HK-2 (cell line): Measurements from ENCODE around the gene PSORS1C2.

ENCODE experiments used
- DNase-seq: peaks from one replicate; pipeline ENCODE4 v3.0.0-alpha.2; 2018; ENCODE audit not compliant: unreplicated experiment

The PSORS1C2 gene

DNA sequence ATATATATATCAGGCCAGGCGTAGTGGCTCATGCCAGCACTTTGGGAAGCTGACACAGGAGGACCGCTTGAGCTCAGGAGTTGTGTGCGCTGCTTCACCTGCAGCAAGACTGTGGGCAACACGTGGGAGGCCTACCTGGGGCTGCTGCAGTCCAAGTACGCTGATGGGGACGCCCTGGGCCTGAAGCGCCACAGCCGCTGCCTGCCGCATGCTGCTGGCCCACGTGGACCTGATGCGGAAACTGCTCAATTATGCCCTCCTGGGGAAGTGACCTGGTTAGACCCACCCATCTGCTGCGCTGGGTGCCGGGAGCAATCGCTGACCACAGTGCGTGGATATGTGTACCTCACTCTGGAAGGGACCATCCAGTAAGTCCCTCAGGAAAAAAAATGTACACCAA, 1.8 kb upstream of the PSORS1C2 start:
- no peak for DNase-seq

DNA sequence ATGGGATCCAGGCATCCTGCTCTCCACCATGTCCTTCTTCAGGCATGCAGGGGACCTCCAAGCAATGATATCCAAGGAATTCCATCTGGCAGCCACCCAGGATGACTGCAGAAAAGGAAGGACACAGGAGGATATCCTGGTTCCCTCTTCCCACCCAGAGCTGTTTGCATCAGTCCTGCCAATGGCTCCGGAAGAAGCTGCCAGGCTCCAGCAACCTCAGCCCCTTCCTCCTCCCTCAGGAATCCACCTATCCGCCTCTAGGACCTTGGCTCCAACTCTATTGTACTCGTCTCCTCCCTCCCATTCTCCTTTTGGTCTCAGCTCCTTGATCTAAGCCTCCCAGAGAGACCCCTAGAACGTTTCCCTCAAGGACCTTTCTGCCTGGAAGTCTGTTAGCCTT, 733 bp upstream of the PSORS1C2 start:
- DNase-seq = peak; percentile 27

DNA sequence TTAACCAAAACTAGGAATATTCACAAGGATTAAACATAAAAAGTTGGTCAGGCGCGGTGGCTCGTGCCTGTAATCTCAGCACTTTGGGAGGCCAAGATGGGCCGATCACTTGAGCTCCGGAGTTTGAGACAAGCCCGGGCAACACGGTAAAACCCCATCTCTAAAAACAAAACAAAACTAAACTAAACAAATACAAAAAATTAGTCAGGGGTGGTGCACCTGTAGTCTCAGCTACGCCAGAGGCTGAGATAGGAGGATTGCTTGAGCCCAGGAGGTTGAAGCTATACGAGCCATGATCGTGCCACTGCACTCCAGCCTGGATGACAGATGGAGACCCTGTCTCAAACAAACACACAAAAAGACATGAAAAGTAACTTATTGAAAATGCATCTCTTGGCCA, 3.2 kb downstream of the PSORS1C2 start:
- no peak for DNase-seq

DNA sequence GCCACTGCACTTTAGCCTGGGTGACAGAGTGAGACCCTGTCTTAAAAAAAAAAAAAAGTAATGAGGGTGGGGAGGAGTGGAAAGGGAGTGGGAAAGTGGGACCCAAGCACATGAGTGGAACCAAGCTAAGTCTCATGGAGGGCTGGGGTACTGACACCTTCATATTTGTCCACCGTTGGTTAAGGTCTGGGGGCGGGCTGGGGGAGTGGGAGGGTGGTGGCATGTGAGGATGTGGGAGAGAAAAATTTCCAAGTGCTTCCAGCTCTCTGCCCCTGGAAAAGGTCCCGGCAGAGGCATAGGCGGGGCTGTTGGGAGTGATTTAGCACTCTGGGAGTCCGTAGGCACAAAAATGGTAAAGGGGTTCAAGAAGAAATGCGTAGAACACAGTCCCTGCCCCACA, 6.1 kb downstream of the PSORS1C2 start:
- DNase-seq = no peak

DNA sequence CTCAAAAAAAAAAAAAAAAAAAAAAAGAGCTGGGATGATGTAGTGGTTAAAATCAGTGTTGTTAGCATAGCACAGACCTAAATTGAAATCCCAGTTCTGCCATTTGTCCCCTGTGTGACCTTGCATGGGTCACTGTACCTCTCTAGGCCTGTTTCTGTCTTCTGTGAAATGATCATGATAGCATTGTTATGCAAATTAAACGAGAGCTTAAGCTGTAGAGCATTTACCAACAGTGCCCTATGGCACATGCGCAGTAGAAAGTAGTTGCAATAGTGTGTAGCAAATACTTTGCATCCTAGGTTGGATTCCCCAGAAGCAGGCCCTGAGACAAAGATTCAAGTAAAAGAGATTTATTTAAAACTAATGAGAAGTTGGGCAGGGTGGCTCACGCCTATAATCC, 7.3 kb downstream of the PSORS1C2 start:
- DNase-seq = no peak

DNA sequence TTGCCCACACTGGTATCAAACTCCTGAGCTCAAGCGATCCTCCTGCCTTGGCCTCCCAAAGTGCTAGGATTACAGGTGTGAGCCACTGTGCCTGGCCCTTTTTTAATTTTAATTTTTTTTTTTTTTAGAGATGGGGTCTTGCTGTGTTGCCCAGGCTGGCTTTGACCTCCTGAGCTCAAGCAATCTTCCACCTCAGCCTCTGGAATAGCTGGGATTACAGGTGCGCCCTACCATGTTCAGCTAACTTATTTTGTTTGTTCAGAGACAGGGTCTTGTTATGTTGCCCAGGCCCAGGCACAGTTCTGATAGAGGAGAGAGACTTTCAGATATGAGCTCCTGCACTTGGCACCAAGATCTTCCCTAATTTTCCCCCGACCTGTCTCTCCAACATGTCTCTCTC, 8.1 kb downstream of the PSORS1C2 start:
- DNase-seq = no peak

DNA sequence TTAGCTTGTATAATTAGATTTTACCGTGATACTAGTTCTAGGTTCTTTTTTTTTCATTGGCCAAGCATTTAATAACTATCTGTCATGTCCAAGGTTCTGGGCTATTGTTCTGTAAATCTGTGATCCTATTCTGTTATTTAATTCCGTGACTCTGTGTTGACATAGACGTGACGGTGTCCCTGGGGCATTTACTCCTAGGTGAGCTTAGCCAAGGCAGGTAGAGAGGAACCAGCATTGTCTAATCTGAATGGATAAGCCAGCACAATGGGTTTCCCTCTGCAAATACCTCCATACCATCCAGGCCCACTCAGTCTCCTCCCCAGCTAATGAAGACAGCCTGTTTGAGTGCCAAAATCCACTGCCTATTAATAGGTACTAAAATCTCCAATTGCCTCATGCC, 9.7 kb downstream of the PSORS1C2 start:
- DNase-seq = no peak

DNA sequence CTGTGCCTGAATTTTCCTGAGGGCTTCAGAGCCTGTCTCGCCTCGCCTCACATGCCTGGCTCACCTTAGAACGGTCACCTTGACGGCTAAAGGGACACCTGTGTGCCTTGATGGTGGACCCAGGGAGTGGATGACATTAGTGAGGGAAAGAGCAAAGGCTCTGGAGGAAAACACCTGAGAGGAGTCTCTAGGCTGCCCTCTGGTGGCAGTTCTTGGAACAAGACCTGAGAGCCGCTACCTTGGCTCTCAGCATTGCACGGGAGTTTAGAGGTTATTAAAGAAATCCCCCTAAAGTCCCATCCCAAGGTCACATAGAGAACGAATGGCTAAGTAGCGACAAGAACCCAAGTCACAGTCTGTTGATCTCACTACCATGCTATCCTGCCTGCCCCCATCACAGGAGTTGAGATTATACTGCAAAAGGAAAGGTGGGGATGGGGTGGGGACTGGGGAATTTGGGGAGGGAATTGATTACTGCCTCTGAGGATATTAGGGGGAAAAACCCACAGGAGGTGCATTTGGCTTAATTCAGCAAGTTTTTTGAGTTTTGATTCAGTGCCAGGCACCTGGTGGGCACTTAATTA, 10.7 kb downstream of the PSORS1C2 start:
- peak; percentile 69 for DNase-seq

DNA sequence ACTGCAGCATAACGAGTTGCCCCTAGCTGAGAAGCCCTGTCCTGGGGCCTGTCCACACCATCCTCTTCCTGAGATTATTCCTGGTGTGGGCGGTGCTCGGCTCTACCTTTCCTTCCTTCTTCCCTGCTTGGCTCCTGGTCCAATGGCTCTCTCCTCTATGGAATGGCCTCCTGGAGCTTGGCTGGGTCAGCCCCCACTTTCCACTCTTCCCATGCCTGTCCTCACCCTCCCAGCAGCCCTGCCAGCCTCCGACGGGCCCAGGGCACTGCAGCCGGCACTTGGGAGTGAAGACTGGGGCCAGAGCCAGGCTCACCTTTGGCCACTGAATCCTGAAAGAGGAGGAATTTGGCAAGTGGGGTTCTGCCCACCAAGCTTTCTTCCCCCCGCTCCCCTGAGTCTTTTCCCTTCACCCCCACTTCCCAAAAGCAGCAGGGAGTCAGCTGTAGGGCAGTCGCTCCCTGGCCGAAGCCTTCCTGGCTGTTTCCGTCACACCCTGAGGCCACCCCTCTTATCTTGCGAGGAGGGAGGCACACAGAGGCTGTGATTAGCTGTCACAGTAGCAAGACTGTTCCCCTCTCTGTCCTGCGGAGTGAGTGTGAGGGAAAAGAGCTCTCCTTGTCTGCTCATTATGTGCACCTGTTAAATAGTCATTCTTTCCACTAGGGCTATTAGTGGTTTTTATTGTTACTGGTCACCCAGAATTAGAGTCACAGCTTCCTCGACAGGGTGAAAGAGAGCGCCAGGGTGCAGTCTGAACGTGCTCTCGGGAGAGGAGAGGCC, 12.3 kb downstream of the PSORS1C2 start:
- no peak for DNase-seq

DNA sequence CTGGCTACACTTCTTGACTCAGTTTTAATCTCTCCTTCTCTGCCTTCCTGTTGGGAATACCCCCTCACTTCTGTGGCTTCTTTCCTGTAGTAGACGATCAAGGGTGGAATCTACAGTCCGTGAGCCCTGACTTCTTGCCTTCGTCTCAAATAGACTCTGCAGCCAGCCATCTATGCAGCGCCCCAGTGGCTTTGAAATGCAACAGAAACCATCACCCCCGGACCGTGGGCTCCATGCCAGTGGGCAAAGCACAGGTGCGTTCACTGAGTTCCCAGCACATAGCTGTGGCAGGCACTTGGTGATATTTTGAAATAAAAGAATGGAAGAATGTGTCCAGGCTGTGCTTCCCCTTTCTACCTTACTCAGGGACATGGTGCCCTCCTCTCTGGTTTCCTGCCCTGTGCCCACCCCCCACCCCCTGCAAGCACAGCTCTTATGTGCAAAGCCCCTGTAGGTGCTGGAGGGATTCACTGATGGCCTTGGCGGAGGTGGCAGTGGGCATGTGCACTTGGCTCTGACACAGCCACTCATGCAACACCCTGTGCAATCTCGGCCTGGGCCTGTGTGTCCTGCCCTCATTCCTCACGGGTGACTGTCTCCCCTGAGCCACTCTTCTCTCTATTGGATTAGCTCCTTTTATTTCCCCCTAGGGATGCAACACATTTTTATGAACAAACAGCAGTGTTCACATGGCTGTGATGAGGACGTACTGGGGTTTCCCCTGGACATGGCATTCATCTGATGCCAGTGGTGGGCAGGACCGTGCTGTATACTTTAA, 13.1 kb downstream of the PSORS1C2 start:
- DNase-seq = no peak

DNA sequence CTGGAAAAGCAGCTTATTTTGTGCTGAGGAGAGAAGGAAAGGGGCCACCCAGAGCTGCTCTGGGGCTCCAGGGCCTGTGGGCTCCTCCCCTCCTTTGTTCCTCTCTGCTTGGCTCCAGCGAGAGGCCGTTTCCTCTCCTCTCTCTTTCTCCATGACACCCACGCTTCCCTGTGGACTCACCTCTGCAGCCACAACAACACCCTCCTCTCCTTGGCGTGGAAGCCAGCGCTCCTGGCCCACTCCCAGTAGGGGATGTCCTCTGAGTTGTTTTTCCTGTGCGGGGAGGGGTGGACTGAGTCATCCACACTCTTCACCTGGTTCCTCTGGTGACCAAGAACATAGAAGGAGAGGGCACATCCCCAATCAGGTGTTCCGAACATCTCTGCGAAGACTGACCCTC, 13.7 kb downstream of the PSORS1C2 start:
- DNase-seq = peak; percentile 56

DNA sequence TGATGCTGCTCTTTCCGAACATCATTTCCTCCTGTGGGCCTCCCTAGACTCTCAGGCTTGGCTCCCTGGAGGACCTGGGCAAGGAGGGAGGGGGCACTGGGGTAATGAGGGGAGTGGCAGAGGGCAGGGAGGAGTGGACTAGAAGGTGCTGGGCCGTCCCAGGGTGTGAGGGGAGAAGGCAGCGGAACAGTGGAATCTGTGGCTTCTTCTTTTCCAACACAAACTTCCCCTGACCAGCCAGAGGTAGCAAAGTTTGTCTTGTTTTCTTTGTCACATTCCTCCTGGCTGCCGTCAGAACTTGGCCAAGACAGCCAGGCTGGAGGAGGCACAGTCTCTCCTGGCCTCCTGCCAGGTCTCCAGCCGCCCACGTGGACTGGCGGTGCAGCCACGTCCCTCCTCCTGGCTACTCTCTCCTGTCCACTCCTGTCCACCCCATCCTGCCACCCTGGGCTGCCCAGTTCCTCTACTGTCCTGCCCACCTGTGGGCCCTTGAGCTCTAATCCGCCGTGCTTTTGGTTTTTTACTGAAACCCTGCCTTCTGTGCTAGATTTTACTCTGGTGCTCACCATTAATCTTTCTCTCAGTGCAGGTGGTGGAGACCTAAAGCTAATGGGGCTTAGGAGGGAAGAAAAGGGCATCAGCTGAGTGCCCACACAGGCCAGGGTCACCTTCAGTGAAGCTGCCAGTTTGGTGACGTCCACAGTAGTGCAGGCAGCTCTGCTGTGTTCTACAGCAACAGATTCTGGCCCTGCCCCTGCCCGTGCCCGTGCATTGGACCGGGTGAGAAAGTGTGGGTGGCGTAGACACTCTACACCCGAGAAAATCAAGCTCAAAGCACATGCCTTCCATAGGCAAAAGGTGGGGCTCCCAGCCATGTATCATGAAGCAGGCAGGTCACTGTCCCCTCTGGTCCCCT, 15.8 kb downstream of the PSORS1C2 start:
- no peak for DNase-seq

DNA sequence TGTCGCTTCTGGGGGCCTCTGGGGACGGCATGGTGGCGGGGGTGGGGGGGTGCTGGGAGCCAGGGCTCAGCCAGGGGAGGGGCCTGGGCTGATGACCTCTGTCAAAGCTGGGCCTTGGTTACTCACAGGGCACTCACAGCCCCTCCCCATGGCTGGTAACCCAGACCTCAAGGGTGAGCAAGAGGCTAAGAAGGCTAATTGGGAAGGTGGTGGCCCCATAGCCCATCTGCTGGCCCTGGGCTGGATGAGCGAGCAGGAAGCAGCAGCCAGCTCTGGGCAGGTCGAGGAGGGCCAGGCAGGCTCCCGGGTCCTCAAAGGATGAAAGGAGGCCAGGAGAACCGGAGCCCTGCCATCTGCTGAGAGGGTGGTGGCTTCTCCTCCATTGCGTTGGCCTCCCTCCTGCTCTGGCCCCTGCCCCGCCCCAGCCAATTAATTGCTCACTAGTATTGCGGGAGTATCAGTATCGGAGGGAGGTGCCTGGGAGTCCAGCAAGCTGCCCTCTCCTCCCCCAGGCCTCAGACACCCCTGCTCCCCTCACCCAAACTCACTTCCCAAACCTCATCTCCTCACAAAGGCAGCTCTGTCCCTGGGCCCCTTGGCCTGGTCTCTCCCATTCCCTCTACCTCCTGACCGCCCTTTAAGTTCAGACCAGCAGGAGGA, 17.6 kb downstream of the PSORS1C2 start:
- no peak for DNase-seq

DNA sequence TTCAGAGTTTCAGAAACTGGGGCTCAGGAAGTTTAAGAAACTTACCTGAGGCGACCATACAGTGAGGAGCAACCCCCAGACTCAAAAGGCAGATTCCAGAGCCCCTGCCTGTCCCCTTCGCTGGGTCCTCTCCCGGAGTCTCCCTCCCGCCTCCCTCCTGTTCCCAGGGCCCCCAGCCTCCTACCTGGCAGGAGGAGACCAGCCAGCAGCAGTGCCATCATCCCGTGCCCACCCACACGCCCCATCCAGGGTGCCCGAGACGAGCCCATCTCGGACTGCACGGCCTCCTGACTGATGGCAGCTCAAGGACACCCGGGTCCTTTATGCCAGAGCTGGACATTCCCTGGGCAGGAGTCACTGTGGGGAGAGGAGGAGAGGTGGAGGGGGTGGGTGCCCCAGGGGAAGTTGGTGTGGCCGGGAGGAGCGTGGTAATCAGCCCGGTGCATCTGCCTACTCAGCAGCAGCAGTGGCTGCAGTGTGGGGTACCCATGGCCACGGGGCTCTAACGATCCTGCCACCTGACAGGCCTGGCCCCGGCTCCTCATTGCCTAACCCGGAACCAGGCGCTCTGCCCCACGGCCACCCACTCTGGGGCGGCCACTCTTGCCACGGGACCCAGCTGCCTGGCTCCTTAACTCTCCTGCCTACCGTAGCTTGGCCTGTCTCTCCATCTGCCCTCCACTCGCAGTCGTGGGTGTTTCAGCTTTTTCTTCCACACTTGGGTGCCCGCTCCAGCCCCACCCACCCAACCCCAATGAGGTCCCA, 18.5 kb downstream of the PSORS1C2 start, which contains the start of gene CDSN:
Gene CDSN, minus strand, starts transcription at position 296 of the 765 bp plus-strand sequence. Its CDS starts 27 bp downstream, at position 269.
- no peak for DNase-seq

DNA sequence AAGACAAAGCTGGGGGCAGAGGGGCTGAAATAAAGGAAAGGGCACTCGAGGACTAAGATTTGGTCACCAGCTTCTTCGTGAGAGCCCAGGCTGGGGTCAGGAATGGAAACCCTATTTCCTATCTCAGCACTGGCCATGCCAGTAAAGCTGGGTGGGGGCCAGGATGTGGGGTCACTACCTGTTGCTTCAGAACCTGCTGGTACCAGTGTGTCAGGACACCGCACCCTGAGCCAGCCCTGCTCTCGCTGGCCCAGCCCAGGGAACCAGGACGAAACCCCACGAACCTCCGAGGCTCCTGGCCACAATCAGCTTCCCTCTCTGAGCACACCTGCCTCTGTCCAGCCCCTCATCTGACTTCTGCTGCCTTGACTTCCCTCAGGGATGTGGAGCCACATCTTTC, 20.7 kb downstream of the PSORS1C2 start:
- no peak for DNase-seq

DNA sequence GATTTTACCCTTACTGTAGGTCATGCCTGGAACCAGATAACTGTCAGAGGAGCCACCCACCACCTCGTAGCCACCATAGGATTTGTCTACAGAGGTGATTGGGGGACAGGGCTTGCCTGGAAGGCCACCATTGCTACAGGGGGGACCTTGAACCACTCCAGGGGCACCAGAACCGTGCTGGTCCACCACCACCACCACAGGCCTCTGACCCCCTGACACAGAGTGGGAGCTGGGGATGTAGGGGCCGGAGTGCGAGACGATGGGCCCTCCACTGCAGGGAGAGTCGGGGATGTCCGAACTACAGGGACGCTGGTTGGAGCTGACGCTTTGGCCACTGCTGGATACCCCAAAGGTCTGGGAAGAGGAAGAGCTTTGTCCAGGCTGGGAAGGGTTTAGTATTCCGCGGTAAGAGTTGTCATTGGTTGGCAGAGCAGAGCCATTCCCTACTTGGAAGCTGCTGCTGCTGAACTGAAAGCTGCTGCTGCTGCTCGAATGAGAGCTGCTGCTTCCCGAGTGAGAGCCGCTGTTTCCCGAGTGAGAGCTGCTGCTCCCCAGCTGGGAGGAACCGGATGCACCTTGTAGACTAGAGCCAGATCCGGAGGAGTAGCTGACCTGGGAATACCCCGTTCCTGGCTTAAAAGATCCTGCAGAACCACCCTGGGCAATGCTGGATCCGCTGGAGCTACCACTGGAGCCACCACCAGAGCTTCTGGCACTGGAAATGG, 22.0 kb downstream of the PSORS1C2 start:
- DNase-seq = no peak

DNA sequence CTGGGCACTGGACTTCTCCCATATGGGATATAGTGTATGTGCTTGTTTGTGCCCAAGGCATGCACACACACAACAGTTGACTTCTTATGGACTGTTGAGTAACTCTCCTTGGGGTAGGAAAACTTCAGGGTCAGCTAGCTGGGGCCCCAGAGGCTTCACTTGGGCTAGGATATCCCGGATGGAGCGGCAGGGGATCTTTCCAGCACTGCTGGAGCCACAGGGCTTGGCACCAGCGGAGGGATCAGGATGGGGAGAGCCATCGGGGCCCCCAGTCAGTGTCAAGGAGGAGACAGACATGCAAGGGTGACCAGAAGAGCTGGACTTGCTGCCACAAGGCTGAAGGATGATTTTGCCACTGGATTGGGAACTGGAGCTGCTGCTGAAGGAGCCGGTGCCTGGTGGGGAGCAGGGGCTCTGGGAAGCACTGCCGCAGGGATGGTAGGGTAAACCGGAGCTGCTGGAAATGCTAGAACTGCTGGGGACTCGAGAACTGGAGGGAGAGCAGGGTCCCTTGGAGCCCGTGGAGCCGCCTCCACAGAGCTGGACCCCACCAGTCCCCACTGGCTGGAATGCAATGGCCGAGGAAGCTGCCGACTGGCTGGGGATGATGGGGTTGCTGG, 22.8 kb downstream of the PSORS1C2 start:
- DNase-seq = no peak

DNA sequence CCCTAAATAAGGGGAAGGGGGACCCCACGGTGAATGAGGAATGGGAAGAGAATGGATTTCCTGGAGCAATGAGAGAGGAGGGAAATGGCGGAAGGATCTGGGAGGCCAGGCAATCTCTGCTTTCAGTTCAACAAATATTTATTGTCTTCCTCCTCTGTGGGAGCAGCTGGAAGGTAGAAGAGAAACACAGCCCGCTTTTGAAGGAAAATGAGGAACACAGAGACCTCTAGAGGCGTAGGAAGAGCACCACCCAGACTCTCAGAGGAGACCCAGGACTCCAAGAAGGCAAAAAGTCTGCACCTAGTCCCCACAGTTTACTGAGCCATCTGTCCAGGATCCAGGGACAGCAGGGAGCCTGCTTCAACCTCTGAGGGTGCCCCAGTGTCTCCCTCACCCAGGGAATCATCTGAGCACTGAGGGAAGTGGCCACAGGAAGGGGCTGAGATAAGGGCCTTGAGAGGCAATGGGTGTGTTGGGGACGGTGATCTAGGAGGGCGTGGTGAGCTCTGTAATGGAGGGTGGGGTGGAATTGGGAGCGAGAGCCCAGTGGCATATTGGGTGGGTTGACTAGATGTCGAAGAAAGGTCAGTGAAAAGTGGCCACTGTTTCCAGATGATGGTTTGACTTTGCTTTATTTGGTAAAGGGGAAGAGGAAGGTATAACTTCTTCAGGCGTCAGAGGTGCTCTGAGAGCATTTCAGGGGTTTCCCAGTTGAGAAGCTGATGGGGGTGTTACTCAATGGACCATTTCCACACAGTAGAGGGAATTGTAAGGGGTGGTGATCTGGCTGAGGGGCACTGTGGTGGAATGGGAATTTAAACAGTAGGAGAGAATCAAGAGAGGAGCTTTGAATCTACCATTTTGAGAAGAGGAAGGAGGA, 23.7 kb downstream of the PSORS1C2 start:
- DNase-seq = no peak
